GM21367 (cell line): Measurements from ENCODE around the gene RTN4R.

Experiments used
- ATAC-seq: cut with Tn5 transposase; IDR thresholded peaks from one replicate; pipeline ENCODE4 v1.9.1; 2021; ENCODE audit not compliant: unreplicated experiment

The RTN4R gene

DNA sequence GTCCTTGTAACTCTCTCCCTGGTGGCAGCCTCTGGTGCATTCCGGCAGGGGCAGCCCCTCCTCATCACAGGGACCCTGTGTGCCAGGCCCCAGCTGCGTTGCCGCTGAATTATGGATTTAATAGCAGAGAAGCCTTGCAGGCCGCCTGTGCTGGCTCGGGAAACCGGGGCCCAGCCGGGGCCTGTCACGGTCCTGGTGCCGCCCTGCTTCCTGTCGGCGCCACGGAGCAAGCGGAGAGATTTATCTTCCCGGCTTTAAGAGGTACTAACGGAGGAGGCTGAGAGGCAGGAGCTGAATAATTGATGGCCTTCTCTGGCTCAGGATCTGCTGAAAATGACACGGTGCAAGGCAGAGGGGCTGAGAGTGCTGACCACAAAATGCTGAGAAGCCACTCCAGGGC lies 63.3 kb downstream of the RTN4R start:
- ATAC-seq = no peak

DNA sequence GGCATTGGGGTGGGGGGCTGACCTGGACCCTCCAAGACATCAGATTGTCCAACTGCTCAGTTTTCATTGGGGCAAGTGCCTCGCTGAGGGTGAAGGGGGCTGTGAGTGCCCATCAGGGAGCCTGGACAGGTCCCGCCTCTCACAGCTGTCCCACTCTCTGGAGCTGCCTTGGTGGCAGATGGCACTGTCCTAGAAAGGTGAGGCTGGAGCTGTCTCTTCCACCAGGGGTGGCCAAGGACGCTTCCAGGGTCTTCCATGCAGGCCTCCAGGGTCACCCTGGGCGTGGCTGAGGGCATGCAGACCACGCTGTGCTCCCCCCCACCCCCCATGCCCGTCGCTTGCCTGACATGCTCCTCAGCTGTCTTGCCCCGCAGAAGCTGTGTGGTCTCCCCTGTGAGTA lies 63.8 kb downstream of the RTN4R start:
- no peak for ATAC-seq

DNA sequence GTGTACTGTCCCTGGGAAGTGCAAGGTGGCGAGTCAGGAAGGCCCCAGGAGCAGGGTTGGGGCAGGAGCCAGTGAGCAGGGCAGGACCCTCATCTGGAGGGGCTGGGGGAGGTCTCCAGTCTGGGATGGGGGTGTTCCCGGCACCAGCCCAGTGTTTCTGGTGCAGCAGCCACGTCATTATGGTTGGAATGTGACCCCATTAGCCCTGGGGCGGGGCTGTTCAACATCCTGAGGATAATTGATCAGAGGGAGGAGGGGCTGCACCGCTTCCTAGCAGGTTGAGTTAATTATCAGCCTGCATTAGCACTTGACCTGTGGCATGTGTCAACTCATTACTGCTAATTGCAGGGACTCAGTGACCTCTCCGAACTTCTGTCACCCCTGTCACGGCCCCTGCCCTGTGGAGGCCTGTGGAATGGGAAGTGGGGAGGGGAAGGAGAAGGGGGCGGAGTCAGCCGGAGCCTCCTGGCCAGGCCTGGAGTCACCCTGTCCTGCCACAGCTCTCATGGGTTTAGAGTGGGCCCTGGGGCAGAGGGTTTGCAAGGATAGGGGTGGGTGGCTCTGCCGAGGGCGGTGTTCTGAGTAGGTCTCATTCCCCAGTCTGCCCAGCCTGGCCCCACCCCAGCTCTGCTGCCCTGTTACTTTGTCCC lies 64.4 kb downstream of the RTN4R start:
- no peak for ATAC-seq

DNA sequence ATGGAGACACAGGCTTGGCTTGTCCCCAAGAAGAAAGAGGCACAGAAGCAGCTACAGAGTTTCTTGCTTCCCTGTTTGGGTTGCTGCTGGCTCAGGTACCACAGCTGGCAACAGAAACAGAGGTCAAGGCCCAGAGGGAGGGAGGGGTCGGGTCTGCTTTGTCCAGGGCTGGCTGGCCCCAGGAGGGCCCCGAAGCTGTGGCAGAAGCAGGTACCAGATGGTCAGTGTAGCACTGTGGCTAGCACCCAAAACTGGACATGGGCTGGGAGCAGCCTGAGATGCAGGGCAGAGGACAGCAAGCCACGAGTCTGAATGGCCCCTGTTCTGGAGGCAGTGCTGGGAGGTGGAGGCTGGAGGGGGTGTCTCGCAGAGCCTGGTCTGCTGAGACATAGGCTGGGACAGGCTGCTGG lies 65.0 kb downstream of the RTN4R start:
- no peak for ATAC-seq

DNA sequence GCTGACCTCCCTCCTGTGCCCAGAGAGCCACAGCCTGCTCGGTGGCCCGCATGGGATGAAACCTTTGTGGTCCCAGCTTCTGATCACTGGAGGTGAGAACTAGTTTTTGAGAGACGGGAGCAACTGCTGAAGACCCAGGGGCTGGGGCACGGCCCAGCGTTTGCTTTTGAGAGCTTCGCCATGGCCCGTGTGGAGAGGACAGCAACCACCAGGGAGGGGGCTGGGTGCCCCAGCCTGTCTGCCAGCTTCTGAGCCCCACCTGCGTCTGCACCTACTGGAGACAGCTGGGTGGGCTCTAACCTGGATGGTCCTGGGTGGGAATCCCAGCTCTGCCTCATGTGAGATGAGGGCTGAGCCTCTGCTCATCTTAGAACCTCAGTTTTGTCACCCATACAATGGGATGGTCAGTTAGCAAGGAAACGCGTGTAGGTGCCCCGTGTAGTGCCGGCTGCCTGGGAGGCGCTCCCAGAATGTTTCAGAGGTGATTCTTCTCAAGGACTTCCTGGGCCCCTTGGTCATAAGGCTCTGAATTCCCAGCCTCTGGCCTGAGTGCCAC lies 66.2 kb downstream of the RTN4R start:
- no peak for ATAC-seq

DNA sequence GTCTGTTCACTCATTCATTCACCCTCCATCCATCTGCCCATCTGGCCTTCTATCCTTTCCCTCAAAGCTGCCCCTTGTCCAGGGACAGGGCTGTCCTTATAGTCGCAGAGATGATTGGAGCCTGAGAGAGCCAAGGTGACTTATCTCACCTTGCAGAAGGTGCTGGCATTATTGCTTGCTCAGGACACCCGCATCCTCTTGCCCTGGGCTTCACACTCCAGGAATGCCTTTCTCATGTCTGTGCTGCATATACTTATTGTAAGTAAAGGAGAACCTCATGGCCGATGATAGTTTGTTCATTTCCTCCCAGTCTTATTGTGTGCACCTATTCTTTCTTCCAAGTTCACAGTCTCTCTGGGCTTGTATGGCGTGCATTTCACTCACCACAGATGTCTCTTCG lies 68.2 kb downstream of the RTN4R start:
- no peak for ATAC-seq

DNA sequence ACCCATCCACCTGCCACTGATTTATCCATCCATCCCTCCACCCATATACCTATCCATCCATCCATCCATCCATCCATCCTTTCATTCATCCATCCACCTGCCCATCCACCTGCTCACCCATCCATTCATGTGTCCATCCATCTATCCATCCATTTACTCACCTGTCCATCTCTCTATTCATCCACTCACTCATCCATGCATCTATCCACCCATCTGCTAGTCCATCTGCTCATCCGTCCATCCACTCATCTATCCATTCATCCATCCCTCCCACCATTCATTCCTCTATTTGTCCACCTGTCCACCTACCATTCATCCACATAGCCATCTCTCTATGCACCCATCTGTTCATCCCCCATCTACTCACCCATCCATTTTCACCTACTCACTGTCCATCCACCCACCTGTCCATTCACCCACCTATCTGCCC lies 68.7 kb downstream of the RTN4R start:
- no peak for ATAC-seq

DNA sequence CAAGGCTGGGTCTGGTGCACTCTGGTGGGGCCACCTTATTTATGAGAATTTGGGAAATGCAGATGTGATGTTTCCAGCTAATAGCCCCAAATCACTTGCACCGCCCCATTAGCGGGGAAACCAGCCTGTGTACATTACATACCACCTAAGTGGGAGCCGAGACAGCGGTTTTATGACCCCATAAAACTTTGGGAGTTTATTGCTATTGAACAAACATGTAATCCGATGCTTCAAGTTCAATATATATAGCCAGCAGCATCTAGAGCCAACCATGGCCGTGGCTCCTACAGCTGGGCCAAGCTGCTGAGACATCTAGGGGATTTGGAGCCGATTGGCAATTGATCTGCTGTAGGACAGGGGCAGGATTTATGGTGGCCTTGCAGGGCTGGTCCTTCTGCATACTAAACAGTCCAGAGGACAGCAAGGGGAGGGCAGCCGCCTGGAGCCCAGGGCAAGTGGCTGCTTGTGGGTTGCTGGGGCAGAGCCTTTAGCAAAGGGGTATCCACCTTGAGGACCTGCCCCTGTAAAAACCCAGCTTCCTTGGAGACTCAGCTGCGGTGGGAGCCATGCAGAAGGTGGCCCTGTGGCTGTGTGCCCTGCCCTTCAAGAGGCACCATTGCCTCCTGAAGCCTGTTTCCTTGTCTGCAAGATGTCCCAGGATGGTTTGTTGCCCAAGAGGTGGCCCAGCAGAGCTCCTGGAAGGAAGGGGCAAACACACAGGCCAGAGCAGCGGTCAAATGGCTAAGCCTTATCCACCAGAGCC lies 69.4 kb downstream of the RTN4R start:
- no peak for ATAC-seq

DNA sequence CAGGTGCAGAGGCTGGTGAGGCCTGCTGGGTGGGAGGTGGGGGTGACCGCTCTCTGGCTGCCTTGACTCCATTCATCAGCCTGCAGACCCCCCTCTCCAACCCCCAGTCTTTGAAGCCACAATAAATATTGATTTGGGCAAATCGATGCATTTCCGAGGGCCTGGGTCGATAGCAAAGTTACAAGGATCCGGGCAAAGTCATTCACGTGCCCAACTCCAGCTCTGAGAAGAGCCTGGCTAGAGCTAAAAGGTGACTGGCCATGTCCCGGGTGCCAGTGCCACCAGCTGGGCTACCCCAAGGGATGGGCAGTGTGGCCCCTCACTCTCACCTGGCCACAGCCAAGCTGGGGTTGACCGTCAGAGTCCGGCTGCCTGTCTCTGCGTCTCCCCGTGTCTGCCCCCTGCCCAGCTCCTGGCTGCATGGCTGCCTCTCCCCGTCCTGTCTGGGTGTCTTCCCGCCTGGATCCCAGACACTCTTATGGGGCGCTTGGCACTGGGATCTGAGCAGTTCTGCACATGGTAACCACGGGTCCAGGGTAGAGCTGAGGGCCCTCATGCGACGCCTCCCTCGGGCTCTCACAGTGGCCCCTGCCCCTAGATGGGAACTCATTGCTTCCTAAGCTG lies 70.6 kb downstream of the RTN4R start:
- ATAC-seq = no peak

DNA sequence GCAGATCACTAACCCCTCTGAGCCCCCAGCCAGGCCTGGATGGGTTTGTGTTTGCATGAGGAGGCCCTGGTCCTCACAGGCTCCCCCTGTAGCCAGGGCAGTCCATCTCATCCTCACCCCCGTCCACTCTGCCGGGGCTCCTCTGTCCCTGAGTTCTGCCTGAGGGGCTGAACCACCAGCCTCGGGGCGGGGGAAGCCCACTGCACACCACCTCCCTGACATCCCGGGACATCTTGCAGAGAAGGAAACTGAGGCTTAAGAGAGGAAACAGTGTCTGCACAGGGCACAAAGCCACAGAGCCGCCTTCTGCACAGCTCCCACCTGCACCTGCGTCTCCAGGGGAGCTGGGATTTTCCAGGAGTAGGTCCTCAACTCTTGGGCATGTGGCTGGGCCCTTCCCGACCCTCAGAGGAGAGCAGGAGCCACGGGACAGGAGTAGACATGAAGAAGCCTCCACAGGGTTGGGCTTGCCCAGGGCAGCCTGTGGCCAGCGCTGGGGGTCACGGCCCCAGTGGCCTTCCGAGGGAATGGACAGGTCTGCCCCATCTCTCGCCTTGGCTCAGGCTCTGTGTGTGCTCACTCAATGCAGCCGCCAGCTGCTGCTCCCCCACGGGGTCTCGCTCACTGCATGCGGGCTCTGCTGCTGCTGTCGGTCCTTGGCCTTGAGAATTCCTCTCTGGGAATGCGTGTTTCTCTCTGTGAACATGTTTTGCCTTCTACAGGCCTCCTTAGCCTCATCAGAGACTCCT lies 71.8 kb downstream of the RTN4R start:
- ATAC-seq = no peak

DNA sequence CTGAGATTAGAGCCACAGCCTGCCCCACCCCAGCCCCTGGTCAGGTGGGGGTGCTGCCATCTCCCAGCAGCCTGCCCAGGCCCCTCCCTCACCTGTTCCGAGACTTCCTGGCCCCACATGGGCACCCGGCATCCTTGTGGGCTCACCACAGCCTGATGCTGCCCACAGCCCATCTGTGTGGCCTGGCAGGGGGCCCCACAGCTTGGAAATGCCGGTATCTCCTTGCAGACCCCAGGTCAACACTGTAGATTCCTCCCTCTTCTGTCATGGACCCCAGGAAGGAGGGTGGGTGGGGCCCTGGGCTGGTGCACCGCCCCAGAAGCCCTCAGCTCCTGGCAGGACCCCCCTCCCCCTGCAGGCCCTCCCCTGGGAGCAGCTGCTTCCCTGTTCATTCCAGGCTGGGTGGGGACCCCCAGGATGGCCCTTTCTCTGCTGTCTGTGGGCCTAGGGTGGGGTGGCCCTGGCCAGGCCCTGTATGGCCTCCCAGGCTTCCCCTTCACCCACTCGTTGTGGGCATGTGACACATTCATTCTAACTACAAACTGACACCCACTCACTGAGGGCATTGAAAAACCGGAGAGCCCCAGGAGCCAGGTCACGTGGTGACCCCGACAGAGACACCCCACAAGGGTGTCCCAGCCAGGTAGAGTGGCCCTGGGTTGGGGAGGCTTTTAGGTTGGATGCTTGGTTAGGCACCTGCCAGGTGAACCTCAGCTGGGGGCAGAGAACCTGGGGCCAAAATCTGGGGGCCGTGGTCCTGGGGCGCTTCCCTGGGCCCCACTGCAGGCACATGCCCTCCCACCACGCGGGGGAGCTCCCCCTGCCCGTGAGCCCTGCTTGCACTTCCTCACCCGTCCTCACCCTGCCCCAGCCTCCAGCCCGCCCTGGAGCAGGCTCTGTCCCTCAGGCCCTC lies 73.2 kb downstream of the RTN4R start:
- no peak for ATAC-seq

DNA sequence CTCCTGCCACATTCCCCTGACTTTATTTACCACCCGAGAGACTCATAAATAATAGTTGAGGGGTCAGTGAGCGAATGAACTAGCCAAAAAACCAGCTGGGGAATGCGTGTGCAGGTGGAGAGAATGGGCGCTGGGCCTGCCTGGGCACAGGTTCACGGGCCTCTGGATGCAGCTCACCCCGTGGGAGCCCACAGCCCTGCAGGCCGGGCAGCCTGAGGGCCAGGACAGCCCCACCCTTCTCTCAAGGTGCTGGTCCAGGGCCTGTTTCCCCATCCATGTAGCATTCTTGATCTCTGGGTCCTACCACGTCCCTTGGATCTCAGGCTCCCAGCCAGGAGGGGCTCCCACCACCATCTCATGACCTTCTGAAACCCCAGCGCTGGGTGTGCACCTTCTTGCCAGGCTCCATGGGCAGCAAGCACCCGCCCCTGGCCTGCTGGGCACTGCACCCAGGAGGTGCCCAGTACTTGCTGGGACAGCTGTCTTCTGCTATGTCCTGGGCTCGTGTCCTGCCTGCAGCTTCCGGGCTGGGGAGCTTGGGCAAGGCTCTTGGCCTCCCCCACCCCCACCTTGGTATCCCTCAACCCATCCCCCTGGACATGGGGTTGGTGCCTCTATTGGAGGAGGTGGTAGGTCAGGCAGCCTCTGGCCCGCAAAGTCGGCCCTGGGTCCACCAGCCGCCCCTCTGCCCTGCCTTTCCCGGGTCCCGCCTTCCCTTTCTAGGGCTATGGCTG lies 74.2 kb downstream of the RTN4R start:
- no peak for ATAC-seq

DNA sequence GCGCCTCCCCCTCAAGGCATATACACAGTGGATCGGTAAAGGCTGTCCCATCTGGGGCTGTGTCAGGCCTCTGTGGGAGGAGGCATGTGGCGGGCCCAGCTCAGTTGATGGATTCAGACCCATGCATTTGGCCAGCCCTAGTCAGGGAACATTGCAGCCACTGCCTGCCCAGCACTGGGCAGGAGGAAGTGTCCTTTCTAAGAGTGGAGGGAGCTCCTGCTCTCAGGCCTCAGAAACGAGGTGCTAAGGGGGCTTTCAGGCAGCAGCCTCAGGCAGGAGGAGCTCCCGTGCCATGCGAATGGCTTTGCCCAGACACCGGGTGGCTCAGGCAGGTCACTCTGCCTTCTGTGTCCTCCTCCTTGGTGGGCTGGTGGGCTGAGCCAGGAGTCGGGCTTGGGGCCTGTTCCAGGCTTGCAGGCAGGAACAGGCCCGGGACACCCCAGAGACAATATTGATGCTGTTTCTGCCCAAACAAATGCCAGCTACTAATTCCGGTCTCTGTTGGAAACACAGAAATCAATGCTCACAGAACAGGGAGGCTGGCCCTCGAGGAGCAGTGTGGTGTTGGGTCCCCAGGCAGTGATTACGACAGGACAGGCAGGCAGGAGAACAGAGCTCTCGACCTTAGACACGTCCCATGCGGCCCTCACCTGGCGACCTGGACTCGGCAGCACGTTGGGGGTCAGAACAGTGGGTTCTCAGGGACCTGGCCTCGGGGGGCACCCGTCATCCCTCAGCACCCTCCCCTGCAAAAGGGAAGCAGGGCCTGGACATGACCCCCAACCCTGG lies 75.0 kb downstream of the RTN4R start:
- no peak for ATAC-seq

DNA sequence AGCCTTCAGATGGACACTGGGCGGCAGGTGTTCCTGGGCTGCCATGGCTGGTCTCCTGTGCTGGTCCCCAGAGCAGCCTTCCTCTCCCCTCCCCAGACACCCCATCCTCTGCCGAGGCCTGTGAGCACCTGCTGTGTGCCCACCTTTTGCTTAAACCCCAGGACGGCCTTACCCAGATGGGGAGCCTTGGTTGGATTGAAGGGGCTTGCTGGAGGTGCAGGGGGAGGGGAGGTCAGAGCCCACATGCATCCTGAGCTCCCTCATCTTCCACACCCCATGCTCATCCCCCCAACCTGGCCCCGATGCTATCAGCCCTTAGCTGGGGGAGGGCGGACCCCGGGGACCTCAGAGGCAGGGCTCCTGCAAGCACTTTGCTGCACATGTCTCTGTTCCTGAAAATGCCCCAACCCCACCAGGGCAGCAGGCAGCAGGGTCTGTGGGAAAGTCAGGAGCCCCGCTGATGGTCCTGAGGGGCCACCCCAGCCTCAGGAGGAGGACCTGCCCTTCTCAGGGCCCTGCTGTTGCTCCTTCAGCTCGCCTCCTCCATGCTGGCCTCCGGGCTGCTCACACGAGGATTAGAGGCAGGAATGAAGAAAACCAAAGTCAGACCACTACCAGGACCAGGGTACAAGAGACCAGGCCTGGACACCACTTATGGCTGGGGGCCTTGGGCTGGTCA lies 75.7 kb downstream of the RTN4R start:
- no peak for ATAC-seq

DNA sequence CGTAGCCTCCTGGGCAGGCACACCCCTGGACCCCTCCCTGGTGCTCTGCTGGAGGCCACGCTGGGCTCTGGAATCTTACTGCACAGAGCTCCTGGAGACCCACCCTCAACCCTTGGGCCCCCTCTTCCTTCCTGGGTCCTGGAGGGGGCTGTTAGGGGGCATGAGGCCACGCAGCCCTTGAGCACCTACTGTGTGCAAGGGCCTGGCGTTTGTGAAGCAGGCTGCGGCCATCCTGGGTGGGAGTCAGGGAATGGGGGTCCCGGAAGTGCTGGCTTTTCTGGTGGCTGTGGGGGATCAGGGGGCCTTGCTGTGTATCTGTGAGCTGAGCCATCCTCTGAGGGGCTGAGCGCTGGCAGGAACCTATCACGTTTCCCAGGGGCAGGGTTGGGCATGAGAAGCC lies 76.3 kb downstream of the RTN4R start:
- ATAC-seq = no peak
